NCI-H1930 (cell line): ENCODE data around the gene VIT.

Experiments
- DNase-seq, 2 experiments: peaks; one replicate each; lab custom pipeline; 2025; lab: John Stamatoyannopoulos, UW

VIT gene

DNA sequence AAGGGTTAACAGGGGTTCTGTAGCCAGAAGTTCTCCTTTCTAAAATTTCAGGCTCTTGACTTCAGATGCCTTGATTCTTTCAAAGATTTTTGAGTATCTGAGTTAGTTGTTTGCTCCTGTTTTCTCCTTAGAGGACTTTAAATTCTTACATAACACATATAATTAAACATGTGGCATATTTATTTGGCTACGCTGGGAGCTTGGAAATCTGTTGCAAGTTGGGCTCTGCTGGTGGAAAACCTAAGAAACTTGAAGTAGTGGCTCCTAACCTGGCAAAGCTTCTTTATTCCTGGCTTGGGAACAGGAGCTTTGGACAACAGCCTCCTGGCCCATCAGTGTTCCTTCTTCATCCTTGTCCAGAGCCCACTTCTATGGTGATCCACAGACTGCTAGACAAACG, 72.6 kb downstream of the VIT start:
- DNase-seq: no peak

DNA sequence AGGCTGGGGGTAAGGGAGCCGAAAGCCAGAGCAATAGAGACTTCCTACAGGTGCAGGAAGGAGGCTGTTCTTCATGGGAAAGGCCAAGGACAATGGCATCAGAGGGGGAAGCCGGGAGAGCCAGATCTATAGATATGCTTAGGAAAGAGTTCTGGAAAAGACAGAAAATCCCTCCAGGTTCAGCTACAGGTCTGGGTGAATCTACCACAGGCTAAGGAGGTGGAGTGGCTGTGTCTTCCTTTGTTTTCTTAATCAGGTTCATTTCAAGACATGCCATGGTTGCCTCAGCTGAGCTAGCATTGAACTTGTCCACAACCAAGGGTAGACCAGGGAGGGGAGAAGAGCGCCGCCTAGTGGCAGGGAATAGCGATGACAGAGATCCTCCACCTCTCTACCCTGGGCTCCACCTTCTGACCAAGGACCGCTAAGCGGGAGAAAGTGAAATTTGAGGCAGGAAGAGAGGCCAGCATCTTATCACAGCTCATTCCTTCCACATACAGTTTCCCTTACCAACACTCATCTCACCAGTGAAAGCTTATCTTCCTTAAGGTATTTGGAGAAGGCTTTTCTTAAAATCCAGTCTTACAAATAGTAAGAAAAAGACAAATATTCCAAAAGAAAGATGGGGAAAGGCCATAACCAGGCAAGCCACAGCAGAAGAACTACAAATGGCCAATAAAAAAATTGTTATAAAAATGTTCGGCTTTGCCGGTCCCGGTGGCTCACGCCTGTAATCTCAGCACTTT, 74.2 kb downstream of the VIT start:
- DNase-seq: peak; percentile 7 to 61

DNA sequence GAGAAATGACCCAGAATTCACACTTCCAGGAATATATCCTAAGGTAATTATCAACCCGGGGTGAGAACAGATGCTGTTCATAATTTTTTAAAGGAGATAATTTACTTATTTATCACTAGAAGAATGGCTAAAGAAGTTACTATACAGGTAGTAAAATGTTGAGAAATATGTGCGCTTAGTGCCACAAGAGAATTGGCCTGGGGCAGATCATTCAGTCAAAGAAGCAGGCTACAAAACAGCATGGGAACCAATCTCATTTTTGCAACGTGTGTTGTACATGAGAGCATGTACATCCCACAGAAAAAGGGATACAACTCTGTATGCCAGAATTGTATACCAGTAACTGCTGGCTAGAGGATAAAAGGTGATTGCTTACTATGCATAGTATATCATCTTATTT, 75.2 kb downstream of the VIT start:
- DNase-seq: no peak

DNA sequence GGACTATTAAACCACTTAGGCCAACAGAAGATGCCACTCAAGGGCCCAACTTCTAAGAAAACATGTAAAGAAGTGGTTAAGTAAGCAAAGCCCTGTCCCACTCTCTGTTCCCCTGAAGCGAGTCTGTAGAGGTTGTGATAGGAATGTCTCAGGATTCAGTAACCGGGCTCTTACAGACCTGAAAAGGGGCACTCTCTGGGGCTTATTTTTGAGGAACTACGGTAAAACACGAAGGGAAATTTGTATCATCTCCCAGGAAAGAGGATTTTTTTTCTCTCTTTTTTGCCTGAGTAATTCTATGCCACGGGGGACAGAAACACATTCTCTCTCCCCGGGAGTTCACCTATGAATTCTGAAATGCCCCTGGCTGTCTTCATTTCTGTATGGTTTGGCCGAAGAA, 77.4 kb downstream of the VIT start:
- DNase-seq: no peak

DNA sequence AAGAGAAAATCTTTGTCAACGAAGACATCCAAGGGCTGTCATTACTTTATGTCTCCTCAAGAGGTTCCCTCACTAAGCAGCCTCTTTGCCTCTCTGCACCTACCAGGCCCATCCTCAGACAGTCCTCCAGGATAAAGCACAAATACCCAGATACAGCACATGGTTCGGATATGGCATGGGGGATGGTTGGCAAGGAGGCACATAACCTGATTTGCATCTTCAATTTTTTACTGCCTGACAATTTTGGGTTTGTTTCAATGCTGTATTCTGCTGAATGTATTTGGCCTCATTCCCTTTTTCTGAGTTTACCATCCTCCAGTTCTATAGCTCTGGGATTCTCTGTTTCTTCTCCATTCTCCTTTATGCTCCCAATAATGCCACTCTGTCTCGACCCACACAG, 78.8 kb downstream of the VIT start:
- no peak for DNase-seq

DNA sequence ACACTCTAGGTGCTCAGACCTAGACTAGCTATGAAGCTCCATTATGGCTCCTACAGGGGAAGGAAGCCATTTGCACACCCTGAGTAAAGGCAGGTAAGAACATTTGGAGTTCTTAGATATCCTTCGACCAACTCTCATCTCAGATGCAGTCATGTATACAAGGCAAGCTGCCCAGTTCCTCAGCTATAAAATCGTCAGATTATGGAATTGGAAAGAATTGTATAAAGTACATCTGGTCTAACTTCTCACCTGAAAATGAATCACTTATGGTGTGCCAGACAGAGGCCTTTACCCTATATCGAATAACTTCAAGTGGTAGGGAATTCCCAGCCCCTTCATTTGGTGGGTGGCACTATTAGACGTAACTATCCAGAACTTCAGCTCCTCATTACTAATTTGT, 79.3 kb downstream of the VIT start:
- no peak for DNase-seq

DNA sequence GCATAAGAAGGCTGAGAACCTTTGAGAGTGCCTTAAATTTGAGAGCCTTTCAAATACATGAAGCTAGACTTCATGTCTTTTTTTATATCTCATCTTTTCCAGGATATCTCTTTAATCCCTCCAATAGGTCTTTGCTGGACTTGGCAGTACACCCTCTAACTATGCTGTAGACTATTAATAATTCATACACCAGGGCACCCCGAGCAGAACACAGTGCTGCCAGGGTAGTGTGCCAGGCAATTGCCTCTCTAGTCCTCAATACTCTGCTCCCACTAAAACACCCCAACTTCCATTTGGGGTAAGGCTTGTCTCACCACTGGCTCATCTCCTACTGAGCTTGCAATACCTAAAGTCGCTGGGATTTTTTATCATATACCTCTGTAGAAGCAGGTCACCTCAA, 80.8 kb downstream of the VIT start:
- DNase-seq: no peak

DNA sequence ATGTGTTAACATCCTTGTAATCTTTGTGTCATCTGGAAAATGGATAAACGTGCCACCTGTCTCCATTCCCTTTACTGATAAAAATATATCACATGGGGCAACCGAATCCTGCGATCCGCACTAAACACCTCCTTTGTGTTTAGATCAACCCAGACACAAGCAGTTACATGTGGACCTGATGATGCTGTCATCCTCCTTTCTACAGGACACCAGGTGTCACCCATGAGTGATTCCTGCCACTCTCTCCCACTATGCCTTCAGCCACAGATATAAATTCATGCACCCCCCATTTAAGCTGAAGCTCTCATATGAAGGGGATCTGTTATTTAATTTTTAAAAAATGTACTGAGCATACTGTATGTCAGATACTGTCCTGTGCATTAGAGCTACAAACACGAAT, 81.3 kb downstream of the VIT start:
- no peak for DNase-seq

DNA sequence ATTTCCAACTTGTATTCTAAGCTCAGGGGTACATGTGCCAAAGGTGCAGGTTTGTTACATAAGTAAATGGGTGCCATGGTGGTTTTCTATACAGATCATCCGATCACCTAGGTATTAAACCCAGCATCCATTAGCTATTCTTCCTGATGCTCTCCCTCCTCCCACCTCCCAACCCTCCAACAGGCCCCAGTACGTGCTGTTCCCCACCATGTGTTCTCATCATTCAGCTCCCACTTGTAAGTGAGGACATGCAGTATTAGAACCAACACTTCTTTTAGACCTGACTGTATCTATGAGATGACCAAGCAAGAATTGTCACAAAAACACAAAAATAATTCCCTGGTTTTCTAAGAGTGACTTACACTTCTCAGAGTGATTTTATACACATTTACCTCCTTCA, 83.0 kb downstream of the VIT start:
- DNase-seq: no peak

DNA sequence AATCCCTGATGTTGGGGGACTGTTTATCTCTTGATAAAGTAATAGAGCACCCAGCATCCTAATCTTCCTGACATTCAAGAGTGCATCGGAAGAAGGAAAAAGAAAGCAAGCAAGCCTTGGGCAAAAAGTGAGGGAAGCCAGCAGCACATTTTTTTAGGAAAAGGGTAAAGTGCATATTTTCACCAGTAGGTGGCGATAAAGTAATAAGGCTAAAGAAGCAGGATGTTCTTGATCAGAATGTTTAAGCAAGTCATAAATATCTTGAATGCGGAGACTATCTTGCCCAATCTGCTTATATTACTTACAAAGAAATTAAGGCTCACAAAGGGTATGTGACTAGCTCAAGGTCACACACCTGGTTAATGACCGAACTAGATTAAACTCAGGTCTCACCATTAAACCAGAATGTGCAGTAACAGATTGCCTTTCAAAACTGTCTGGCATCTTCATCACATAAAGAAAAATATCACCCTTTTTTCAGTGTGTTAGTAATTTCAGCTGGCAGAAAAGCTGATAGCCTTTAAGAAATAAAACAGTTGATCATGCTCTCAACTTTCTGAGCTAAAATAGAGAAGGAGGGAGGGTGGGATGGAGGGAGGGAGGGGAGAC, 83.8 kb downstream of the VIT start:
- DNase-seq: peak; percentile 6 to 37

DNA sequence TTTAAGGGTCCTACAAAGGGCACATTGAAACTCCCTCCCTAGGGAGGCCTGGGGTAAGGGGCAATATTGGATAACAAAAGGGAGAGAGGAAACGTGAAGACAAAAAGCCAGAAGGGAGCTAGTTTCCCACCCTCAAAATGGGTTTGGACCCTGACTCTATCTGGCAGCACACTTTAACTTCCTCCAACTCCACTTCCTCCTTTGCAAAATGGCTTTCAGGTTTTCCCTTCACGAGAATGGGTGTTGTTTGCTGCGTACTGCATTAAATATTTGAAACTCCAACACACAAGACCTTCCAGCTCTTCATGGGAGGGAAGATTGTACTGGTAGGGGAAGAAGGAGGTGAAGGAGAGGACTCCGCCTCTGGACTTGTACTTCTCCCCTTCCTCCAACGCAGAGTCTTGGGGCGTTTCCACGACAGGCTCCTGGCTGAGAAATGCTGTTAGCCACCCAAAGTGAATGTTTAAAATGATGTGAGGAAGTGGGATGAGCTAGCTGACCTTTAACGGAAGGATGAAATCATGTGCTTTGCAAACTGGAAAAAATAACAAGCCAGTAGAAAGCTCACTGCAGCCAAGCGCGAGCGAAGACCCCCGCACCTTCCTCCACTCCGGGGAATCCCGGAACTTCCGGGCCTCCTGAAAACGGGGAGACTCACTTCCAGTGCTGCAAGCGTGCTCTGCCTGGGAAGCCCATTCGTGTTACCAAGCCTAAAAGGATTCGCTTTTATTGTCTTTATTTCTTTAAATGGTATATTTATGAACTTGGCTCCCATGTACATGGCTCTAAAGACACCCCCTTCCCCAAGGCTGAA, 85.6 kb downstream of the VIT start:
- DNase-seq: no peak

DNA sequence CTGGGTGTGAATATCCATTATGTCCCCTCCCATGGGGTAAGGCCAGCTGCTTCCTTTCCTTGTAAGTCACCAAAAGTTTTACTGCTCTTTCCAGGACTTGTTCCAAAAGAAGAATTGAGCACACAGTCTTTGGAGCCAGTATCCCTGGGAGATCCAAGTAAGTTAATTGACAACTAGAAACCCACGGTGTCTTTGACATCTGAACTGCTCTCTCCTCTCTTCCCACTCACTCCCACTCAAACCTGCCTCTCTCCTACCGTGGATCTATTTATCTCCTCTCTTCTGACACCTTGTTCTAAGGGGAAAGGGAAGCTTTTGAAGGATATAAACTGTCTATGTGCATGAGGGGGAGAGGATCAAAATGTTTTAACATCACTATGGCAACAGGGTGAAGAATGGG, 86.7 kb downstream of the VIT start:
- DNase-seq: no peak

DNA sequence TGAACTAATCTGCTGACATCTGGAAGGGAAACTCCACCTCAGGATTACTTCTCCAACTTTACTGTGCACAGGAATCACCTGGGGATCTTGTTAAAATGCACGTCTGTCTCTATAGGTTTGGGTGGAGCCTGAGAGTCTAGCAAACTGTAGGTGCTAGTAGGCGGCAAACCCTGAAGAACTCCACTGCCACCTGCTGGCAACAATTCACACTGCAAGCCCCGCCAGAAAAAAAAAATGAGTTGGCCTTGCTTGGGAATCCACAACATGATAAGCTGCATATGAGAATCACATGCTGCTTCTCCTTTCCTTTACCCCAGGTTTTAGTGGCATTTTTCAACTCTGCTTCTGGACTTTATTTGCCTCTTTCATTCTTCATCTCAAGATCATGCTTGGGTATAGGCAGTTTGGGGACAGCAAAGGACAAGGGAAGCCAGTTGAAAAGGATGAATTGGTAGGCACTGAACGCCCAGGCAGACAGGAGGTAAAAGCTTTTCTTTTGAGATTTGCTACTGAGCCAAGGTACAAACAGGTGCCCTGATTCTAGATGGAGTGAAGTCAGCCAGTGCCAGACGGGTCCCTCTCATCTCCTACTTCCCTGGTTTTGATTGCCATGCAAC, 88.8 kb downstream of the VIT start:
- peak; percentile 4 to 48 for DNase-seq

DNA sequence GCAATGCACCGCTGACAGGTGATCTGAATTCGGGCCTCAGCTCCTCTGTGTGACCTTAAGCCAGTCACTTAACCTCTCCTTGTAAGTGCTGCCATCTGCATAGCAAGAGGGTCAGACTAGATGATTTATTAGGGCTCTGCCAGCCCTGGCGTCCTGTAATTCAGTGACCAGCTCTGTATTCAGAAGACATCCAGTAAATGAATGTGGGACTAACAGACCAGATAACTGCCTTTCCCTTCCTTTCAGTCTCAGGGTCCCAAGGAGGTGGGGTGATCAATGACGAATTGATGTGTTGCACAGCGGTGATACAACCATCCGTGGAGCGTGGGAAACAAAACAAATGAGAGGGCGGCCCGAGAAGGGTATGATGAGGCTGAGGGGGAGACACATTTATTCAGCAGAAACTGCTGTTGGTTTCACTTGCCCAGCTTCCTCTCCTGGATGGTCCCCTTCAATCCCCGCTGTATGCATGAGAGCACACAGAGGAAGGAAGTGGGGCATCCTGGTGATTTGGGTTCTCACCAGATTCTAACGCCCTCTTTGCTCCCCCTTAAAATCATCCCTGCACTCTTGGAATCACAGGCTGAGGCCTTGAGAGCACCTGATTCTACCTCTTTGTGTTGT, 92.8 kb downstream of the VIT start:
- DNase-seq: no peak

DNA sequence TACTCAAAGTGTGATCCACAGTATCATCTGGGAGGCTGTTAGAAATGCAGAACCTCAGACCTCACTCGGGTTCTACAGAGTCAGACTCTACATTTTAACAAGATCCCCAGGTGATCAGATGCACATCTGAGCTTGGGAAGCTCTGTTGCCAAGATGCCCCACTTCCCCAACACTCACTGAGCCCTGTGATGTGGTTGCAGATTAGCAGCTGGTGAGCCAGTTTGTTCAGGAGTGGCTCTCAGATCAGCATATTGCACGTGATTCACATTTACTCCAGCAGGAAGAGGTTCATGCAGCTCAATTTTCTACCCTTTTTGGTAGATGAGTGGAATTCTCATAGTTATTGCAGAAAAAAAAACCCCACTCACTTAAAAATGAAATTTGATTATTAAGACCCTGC, 96.4 kb downstream of the VIT start:
- no peak for DNase-seq

DNA sequence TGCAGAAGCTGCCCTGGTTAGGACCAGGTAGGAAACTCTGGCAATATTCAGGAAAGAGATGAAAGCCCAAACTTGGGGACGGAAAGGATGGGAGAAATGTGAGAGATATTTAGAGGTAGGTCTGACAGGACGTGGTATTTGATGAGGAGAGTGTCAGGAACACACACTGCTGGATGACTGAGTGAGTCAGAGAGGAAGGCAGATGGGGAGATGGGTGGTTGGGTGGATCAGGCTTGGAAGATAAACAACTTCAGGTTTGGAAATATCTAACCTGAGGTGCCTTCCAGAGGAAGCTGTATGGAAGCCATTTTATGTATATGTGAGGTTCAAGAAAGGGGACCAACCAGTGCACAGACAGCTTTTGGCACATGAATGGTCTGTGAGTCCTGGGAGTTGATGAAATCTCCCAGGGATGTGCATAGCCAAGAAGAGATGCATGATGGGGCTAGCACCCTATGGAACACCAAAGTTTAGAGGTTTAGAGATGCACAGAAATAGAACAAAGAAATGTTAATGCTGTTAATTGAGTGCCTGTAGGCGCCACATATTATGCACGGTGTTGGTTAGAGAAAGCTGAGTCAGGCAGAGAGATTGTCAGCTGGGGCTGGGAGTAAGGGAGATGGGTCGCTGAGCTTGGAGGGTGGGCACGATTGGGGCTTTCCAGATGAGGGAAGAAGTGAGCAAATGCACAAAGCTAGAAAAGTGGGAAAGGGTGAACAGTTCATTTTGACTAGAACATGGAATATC, 101.0 kb downstream of the VIT start:
- DNase-seq: no peak

DNA sequence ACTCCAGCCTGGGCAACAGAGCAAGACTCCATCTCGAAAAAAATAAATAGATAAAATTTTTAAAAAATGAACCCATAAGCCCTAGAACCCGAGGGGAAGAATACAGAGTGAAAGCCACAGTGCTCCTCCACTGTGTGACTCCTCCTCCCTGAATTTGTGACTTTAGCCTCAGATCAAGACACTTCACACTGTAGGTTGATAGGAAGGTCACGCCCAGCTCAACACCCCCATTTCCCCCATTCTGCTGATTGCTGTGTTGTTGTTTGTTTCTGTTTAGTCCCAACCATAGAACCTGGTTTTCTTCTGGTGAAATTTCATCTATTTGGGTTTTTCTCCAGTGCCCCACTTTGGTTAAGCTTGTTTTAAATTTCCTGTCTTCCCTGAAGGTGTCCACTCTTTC, 102.2 kb downstream of the VIT start:
- no peak for DNase-seq

DNA sequence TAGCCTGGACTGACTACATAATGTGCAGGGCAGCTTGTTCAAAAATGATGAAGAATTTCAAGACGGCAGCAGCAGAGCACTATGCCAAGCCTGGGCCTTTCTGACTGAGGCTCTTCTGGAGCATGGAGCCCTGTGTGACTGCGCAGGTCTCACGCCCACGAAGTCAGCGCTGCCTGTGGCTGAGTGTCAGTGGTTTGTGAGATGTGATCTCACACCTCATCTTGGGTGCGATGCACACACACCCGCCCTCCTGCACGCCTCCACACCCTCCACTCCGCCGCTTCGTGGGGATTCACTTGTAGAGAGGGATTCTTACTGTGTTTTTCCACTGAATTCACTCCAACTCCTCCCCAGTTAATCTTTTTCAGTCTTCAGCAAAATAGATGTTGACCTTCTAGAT, 103.9 kb downstream of the VIT start:
- DNase-seq: no peak

DNA sequence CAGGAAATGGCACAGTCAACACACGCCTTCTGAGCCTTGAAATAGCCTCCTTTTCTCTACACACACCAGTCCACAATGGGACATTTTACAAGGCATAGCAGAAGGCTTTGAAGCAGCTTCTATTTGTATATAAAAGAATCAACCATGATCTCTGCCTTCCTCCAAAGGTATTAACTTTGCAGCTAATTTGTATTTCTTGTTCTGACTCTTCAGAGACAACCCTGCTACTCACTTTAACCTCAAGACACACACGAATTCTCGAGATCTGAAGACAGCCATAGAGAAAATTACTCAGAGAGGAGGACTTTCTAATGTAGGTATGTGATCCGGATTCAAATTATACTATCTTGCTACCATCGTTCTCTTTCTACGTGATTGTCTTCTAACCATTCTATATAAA, 104.6 kb downstream of the VIT start:
- DNase-seq: no peak

DNA sequence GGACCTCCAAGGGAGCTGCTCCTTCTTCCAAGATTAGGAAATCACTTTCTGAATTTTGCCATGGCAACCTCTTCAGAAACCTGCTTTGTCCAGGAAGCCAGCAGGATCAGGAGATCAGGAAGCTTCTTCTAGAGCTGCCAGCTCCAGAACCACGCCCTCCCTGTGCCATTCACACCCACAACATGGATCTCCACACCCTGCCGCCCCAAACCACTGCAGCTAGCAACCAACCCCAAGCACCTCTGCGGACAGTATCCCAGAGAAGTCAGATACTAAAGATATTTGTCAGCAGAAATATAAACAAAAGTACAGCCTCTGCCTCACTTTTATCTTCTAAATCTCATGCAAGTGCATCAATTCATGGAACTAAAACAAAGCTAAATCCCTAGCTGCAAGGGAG, 106.4 kb downstream of the VIT start:
- DNase-seq: no peak

DNA sequence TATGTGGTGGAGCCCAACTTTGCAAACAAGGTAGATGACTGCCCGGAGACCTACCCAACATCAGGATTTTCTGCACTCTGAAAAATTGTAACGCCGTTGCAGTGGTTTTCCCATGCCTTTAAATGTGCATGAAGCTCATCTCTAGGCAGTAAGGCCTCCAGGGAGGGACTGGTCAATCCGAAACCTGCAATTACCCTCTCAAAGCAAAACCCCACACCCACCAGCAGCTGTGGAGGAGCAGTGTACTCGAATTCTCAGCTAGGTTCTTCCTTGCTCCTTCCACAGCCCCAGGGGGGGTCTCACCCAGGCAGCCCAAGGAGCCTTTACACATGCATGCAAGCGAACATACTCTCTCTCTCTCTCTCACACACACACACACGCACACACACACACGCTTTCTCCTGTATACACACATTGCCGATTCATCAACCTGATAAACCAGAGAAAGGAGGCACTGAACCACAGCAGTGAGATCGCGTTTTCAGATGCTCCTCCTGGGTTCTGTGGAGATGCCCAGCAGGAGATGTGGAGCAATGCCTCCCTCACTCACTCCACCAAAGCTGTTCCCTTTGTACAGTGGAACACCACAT, 109.2 kb downstream of the VIT start:
- no peak for DNase-seq
